D721Med (cell line): ENCODE results near the gene RASSF8.
A peak's percentile ranks its signal among the peaks of the same experiment; 100 is the strongest.

Experiments
- DNase-seq: peaks from one replicate; pipeline ENCODE4 v3.0.0; 2011; ENCODE audit warnings: low spot score; ENCODE audit not compliant: insufficient read length
- FAIRE-seq: peaks from 2 replicates; lab custom pipeline; 2011; peaks lifted over from hg19 to GRCh38; lab: Jason Lieb, UNC
- TF ChIP-seq, protein P1 (sequence below): IDR thresholded peaks from 2 replicates; pipeline ENCODE4 v1.5.1; 2012; ENCODE audit warnings: mild to moderate bottlenecking, control low read depth; ENCODE audit not compliant: insufficient read depth; ENCODE audit errors: missing control alignments

The RASSF8 gene, protein sequence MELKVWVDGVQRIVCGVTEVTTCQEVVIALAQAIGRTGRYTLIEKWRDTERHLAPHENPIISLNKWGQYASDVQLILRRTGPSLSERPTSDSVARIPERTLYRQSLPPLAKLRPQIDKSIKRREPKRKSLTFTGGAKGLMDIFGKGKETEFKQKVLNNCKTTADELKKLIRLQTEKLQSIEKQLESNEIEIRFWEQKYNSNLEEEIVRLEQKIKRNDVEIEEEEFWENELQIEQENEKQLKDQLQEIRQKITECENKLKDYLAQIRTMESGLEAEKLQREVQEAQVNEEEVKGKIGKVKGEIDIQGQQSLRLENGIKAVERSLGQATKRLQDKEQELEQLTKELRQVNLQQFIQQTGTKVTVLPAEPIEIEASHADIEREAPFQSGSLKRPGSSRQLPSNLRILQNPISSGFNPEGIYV

DNA sequence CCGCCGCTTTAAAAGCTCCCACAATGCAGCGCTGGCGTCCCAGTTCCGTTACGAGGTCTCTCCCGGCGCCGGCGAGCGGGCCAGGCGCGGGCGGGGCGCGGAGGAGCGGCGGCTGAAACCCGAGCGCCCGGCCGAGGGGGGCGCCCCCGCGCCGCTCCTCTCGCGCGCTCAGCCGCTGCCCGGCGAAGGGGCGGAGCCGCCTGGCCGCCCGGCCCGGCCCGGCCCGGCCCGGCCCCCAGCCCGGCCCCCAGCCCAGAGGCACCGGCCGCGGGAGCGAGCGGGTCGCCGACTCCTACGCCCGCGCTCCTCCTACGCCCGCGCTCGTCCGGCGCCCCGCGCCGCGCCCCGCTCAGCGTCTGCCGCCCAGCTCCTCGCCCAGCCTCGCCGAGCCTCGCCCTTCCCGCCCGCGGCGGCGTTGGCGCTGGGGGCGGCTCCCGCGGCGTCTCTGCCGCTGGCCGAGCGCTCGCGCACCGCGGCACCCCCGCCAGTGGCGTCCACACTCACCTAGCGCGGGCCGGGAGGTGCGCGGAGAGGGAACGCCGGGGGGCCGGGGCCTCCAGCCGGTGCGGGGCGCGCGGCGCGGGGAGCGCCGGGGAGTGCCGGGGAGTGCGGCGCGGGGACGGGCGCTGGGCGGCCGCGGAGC, at the start of gene RASSF8:
TSS of gene RASSF8 (plus strand) at position 255 of the 643 bp plus-strand sequence. CDS start 96,662 bp downstream, outside the sequence.
- TF ChIP-seq, protein P1, sequence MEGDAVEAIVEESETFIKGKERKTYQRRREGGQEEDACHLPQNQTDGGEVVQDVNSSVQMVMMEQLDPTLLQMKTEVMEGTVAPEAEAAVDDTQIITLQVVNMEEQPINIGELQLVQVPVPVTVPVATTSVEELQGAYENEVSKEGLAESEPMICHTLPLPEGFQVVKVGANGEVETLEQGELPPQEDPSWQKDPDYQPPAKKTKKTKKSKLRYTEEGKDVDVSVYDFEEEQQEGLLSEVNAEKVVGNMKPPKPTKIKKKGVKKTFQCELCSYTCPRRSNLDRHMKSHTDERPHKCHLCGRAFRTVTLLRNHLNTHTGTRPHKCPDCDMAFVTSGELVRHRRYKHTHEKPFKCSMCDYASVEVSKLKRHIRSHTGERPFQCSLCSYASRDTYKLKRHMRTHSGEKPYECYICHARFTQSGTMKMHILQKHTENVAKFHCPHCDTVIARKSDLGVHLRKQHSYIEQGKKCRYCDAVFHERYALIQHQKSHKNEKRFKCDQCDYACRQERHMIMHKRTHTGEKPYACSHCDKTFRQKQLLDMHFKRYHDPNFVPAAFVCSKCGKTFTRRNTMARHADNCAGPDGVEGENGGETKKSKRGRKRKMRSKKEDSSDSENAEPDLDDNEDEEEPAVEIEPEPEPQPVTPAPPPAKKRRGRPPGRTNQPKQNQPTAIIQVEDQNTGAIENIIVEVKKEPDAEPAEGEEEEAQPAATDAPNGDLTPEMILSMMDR, result no peak
- DNase-seq (no peak), FAIRE-seq (no peak)

DNA sequence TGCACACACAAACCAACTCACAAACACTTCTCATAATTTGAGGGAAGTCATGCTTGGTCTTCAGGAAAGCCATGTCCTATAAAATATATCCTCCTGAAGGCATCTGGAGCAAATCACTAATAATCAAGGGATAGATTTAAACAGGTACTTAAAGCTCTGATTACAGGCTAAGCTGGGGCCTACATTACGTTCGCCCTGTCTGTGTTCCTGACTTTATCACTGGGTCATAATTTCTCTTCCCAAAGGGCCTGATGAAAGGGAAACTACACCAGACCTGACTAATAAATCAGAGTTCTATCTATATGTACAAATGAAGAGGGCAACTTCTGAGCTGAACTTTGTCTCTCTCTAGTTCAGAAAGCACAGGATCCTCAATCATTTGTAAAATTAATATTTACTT, 43.9 kb upstream of the RASSF8 start:
- TF ChIP-seq, protein P1, result no peak
- peak; percentile 31 for DNase-seq
- FAIRE-seq, result peak; percentile 96

DNA sequence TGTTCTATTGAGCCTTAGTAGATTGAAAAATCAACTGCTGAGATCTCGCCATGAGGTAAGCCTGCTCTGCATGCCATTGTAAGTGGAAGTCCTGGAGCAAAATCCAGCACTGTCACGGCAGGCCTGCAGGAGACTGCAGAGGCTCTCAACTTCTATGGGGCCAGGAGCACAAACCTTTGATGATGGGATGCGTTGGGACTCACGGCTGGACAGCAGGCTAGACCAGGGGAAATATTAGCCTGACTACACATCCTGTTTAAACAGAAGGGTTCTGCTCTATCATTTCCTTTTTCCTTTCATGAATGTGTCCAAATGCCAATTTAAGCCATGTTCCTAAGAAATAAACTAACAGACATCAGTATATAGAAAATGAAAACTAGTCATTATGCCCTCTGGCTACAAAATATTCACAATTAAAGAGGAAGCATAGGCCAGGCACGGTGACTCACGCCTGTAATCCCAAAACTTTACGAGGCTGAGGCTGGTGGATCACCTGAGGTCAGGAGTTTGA, 33.9 kb upstream of the RASSF8 start:
- FAIRE-seq, result no peak
- TF ChIP-seq, protein P1, result no peak
- DNase-seq, result no peak

DNA sequence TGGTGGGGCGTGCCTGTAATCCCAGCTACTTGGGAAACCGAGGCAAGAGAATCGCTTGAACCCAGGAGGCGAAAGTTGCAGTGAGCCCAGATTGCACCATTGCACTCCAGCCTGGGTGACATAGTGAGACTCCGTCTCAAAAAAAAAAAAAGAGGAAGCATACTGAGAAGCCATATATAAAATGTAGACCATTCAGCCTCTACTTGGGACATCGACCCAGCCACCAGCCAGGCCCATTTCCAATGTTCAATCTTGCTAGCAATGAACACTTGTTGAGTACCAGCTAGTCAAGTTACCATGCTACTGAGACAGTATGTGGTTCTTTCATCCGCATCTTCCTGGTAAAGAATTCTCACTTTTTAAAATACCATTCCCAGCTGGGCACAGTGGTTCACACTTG, 33.4 kb upstream of the RASSF8 start:
- no peak for FAIRE-seq
- TF ChIP-seq, protein P1, result no peak
- DNase-seq, result no peak

DNA sequence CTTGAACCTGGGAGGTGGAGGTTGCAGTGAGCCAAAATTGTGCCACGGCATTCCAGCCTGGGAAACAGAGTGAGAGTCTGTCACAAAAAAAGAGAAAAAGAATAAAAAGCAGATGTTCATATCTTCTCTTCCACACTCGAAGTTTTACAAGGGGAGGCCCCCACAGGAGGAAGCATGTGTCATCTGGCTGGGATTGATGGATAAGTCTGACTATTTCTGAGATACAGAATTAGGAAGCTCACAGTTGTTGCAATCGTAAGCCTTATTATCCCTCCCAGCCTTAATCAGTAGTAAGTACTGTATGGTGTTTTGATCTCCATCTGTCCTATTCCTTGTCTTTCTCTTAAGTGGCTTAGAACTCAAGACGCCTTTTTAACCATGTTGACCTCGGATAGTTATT, 31.9 kb upstream of the RASSF8 start:
- TF ChIP-seq, protein P1, result no peak
- DNase-seq (no peak), FAIRE-seq (peak; percentile 99)

DNA sequence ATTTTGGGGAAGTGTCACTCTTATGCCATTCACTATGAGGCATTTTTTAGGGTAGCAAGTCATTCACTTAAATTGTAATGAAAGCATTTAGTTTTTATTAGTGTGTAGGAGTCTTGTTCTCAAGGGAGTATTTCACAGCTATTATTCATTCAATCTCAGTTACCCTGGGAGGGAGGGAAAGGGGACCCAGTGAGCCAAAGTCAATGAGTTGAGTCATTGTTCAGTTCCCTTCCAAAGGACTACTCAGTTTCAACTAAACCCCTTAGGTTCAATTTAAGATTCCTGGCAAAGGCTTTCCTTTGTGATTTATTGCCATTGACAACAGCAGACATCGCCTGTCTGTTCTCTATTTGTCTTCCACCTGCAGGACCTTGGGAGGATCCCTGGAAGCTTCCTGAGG, 29.3 kb upstream of the RASSF8 start:
- DNase-seq (no peak), FAIRE-seq (no peak)
- TF ChIP-seq, protein P1, result no peak
